Measurements from ENCODE around the gene ACBD4. TPM values are rescaled to one million over a fixed set of nuclear protein-coding genes. Genes with fewer than 3 reads are reported as not detected.

ACBD4 gene
- total and polyA plus RNA-seq, 2 of the 13 experiments (the other 11 are each of a cell fraction or from before 2014, with no cell fraction given), result 16.1 to 26.9 TPM

DNA sequence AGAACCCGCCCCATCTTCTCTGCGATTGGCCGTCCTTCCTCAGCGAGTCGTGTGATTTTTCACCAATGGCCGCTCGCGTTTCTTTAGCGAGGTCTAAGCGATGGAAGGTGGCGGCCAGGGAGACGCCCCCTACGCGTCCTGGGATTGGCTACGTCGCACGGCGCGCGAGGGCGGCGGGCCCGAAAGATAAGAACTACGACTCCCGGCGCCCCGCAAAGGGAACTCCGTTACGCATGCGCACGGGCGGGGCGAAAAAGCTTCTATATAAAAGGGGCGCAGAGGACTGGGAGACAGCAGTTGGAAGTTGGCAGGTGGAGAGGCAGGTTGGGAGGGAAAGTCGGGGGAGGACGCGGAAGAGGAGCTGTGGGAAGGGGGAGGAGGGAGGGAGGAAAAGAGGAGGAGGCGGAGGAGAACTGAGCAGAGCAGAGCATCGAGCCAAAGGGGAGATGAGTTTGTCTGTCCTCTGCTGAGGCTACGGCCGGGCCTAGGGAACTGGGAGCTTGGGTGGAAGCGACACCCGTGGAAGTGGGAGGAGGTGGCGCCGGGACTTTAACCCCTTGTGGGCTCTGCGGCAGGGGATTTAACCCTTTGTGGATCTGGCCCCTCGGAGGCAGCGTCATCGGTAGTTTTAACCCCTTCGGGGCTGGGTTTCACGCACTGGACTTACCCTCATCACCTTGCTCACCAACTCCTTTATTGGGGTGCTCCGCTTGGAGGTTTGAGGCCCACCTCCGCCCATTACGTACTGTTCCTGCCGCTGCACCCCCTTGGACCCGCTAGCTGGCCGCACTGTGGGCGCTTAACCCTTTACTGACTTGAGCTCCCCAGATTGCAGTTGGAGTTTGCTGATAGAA is 12.9 kb downstream of the ACBD4 start, which contains the start of gene HEXIM1 (continued):
- peak; percentile 98 for TF ChIP-seq NRL (CRISPR knock-in tag; IDR thresholded peaks at IDR 0.05; ENCODE audit: borderline replicate concordance)
- TF ChIP-seq RBFOX2 (IDR thresholded peaks at IDR 0.05; ENCODE audit: low read depth, low read length), result peak; percentile 88
- peak; percentile 57 for TF ChIP-seq NCOA2 (CRISPR knock-in tag; IDR thresholded peaks at IDR 0.05)
- peak; percentile 61; the same call in 1 of the 2 replicates for TF ChIP-seq ZNF839 (CRISPR knock-in tag; IDR thresholded peaks at IDR 0.05; ENCODE audit: borderline replicate concordance)
- peak; percentile 99 for TF ChIP-seq GATA4 (IDR thresholded peaks at IDR 0.05; ENCODE audit: borderline replicate concordance, low read depth)
- TF ChIP-seq ISX (CRISPR knock-in tag; conservative IDR thresholded peaks at IDR 0.05), result no peak
- peak; percentile 68; the same call in 1 of the 2 replicates for TF ChIP-seq ZNF235 (CRISPR knock-in tag; IDR thresholded peaks at IDR 0.05; ENCODE audit: borderline replicate concordance)
- no peak for TF ChIP-seq ZNF775 (CRISPR knock-in tag; IDR thresholded peaks at IDR 0.05; ENCODE audit: borderline replicate concordance)
- TF ChIP-seq REPIN1 (CRISPR knock-in tag; IDR thresholded peaks at IDR 0.05; ENCODE audit: borderline replicate concordance, low read depth), result peak; percentile 86; the same call in 1 of the 2 replicates
- peak; percentile 96 for TF ChIP-seq ZNF891 (CRISPR knock-in tag; IDR thresholded peaks at IDR 0.05)
- TF ChIP-seq ZNF337 (CRISPR knock-in tag; IDR thresholded peaks at IDR 0.05; ENCODE audit: borderline replicate concordance, low read depth), result peak; percentile 84; the same call in 1 of the 2 replicates
- no peak; the same call in 1 of the 2 replicates for TF ChIP-seq CEBPG (CRISPR knock-in tag; IDR thresholded peaks at IDR 0.05)
- TF ChIP-seq MAFK (conservative IDR thresholded peaks at IDR 0.05 in 1 of 2, IDR thresholded peaks at IDR 0.05 in 1 of 2; ENCODE audit: low read length in 2 of 2), result peak in 1 of 2 experiments; percentile 31; a peak in 2 of 4 replicates
- TF ChIP-seq, protein P1, sequence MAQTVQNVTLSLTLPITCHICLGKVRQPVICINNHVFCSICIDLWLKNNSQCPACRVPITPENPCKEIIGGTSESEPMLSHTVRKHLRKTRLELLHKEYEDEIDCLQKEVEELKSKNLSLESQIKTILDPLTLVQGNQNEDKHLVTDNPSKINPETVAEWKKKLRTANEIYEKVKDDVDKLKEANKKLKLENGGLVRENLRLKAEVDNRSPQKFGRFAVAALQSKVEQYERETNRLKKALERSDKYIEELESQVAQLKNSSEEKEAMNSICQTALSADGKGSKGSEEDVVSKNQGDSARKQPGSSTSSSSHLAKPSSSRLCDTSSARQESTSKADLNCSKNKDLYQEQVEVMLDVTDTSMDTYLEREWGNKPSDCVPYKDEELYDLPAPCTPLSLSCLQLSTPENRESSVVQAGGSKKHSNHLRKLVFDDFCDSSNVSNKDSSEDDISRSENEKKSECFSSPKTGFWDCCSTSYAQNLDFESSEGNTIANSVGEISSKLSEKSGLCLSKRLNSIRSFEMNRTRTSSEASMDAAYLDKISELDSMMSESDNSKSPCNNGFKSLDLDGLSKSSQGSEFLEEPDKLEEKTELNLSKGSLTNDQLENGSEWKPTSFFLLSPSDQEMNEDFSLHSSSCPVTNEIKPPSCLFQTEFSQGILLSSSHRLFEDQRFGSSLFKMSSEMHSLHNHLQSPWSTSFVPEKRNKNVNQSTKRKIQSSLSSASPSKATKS (CRISPR knock-in tag; IDR thresholded peaks at IDR 0.05), result no peak; the same call in 1 of the 2 replicates
- peak; percentile 73; the same call in 1 of the 2 replicates for TF ChIP-seq HNF4G (IDR thresholded peaks at IDR 0.05; ENCODE audit: borderline replicate concordance, low read depth, low read length)
- peak; percentile 72; the same call in 1 of the 2 replicates for TF ChIP-seq HNF4G (CRISPR knock-in tag; IDR thresholded peaks at IDR 0.05; ENCODE audit: borderline replicate concordance, low read depth)
- TF ChIP-seq TGIF2 (CRISPR knock-in tag; IDR thresholded peaks at IDR 0.05), result peak; percentile 90
- peak; percentile 74; the same call in 1 of the 2 replicates for TF ChIP-seq ZKSCAN1 (IDR thresholded peaks at IDR 0.05; ENCODE audit: low read length)
- no peak for TF ChIP-seq FLYWCH1 (CRISPR knock-in tag; IDR thresholded peaks at IDR 0.05)
- 0 out of 2 replicates have a peak, but pooled peaks have one; percentile 31 for TF ChIP-seq ZSCAN12 (CRISPR knock-in tag; IDR thresholded peaks at IDR 0.05)
- peak; percentile 42; the same call in 1 of the 2 replicates for TF ChIP-seq ZNF543 (CRISPR knock-in tag; IDR thresholded peaks at IDR 0.05)
- TF ChIP-seq MAFG (CRISPR knock-in tag; IDR thresholded peaks at IDR 0.05), result no peak
- TF ChIP-seq, protein P2, sequence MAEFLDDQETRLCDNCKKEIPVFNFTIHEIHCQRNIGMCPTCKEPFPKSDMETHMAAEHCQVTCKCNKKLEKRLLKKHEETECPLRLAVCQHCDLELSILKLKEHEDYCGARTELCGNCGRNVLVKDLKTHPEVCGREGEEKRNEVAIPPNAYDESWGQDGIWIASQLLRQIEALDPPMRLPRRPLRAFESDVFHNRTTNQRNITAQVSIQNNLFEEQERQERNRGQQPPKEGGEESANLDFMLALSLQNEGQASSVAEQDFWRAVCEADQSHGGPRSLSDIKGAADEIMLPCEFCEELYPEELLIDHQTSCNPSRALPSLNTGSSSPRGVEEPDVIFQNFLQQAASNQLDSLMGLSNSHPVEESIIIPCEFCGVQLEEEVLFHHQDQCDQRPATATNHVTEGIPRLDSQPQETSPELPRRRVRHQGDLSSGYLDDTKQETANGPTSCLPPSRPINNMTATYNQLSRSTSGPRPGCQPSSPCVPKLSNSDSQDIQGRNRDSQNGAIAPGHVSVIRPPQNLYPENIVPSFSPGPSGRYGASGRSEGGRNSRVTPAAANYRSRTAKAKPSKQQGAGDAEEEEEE (CRISPR knock-in tag; IDR thresholded peaks at IDR 0.05; ENCODE audit: borderline replicate concordance), result peak; percentile 63; the same call in 1 of the 2 replicates
